Measurements from ENCODE around the gene ZNF672. TPM values are rescaled to one million over a fixed set of nuclear protein-coding genes. Genes with fewer than 3 reads are reported as not detected.
"Not testable (repeated sequence)": the region's sequence is repeated elsewhere in the genome, so short reads cannot be mapped to it uniquely, and the experiment has no call there.

Gene ZNF672
- 10 to 100 TPM; 22.4 to 38.4 (median 31.8) TPM for total RNA-seq

- peak; percentile 95 to 97 for DNase-seq (ENCODE audit: low spot score in 2 of 2)
- no peaks in the 10 kb centered on the region for H3K27me3 ChIP-seq
- H3K36me3 ChIP-seq, result peaks cover 0 to 2% (median 0%) of the 10 kb centered on the region in 3 donors
- peak within 1 kb of the TSS; percentile 81 to 99 (median 92) for H3K4me3 ChIP-seq
- peak within 1 kb of the TSS; percentile 99 to 100 (median 100) for H3K27ac ChIP-seq
- 0% methylated on average over 31 to 42 of the region's 48 CpGs for WGBS, 2 donors
- TF ChIP-seq EP300 (IDR thresholded peaks at IDR 0.05) (peak in 1 of 2 donors; percentile 43), CTCF (IDR thresholded peaks at IDR 0.05) (no peak)
- no peaks in the 10 kb centered on the region for H3K9me3 ChIP-seq
- peaks cover 0 to 47% (median 21%) of the 10 kb centered on the region in 4 donors for H3K4me1 ChIP-seq
These were observed at the start of gene ZNF672 for GRCh38 chr1:248837781-248838356. TSS of gene ZNF672 (plus strand) at chr1:248838224. CDS start at chr1:248847275, 9,051 bp downstream.

GRCh38 chr1:248788327-248788726 lies 49.7 kb upstream of the ZNF672 start:
- no peaks in the 10 kb centered on the region for H3K36me3 ChIP-seq
- no peak overlapping the region for H3K4me3 ChIP-seq
- no peaks in the 10 kb centered on the region for H3K27me3 ChIP-seq
- WGBS, 2 donors, result 82% methylated on average over 3 of the region's 3 CpGs
- TF ChIP-seq POLR2A (IDR thresholded peaks at IDR 0.05) (no peak), CTCF (IDR thresholded peaks at IDR 0.05) (no peak), EP300 (IDR thresholded peaks at IDR 0.05) (no peak)
- H3K27ac ChIP-seq, result no peak overlapping the region
- no peaks in the 10 kb centered on the region for H3K9me3 ChIP-seq
- no peak for DNase-seq (ENCODE audit: low spot score in 2 of 2)
- H3K4me1 ChIP-seq, result no peaks in the 10 kb centered on the region

- not testable (repeated sequence) for H3K27ac ChIP-seq; H3K9me3 ChIP-seq; H3K4me3 ChIP-seq; DNase-seq (ENCODE audit: low spot score in 2 of 2); H3K27me3 ChIP-seq; H3K36me3 ChIP-seq; H3K4me1 ChIP-seq
- 86 to 87% methylated on average over 2 of the region's 2 CpGs for WGBS, 2 donors
These were observed 48.7 kb upstream of the ZNF672 start for GRCh38 chr1:248789337-248789736.

- Histone ChIP-seq H3K9me3 (peaks cover 0 to 18% (median 0%) of the 10 kb centered on the region in 4 donors), H3K36me3 (no peaks in the 10 kb centered on the region), H3K27ac (no peak overlapping the region), H3K4me3 (no peak overlapping the region), H3K27me3 (no peaks in the 10 kb centered on the region), H3K4me1 (no peaks in the 10 kb centered on the region)
- DNase-seq (ENCODE audit: low spot score in 2 of 2), result no peak
- WGBS, 2 donors, result 77 to 82% methylated on average over 5 of the region's 5 CpGs
- no peak for TF ChIP-seq EP300 (IDR thresholded peaks at IDR 0.05)
- no peak for TF ChIP-seq CTCF (IDR thresholded peaks at IDR 0.05)
- no peak for TF ChIP-seq POLR2A (IDR thresholded peaks at IDR 0.05)
These were observed 47.6 kb upstream of the ZNF672 start for GRCh38 chr1:248790456-248790855.

- DNase-seq (ENCODE audit: low spot score in 2 of 2), result no peak
- no peaks in the 10 kb centered on the region for H3K4me1 ChIP-seq
- no peak overlapping the region for H3K4me3 ChIP-seq
- TF ChIP-seq EP300 (IDR thresholded peaks at IDR 0.05) (no peak), CTCF (IDR thresholded peaks at IDR 0.05) (no peak), POLR2A (IDR thresholded peaks at IDR 0.05) (no peak)
- 72 to 77% methylated on average over 4 of the region's 4 CpGs for WGBS, 2 donors
- H3K36me3 ChIP-seq, result no peaks in the 10 kb centered on the region
- peaks cover 0 to 22% (median 0%) of the 10 kb centered on the region in 4 donors for H3K9me3 ChIP-seq
- H3K27ac ChIP-seq, result no peak overlapping the region
- no peaks in the 10 kb centered on the region for H3K27me3 ChIP-seq
These were observed 47.0 kb upstream of the ZNF672 start for GRCh38 chr1:248791010-248791409.
